Activated T-helper 2 cell treated with anti-CD3 and anti-CD28 coated beads, Interferon-gamma antibody, Interleukin-2, Interleukin-4, amounts not matched to agents 10 μg/mL and 5 μg/mL and 100 μg/mL, durations not matched to agents 14 hours and 24 hours and 36 hours (primary cell): ENCODE results near the gene LCK. TPM values are rescaled to one million over a fixed set of nuclear protein-coding genes. Genes with fewer than 3 reads are reported as not detected.

Experiments
- total RNA-seq: library from RNA; stranded (reverse); gene quantifications from 2 replicates; pipeline ENCODE4 v1.2.3, GENCODE V29; 2022

Gene LCK
- total RNA-seq, 1 donor from 2014 or later = 221 TPM

Other genes starting within 250 kb of the LCK start
- gene KHDRBS1, start 237.4 kb upstream of the LCK start, total RNA-seq = 177 and 178 TPM in 2 replicates
- gene TMEM39B, start 178.3 kb upstream of the LCK start, total RNA-seq = 32.5 and 34.5 TPM in 2 replicates
- gene KPNA6, start 143.2 kb upstream of the LCK start, total RNA-seq = 81.2 and 84.0 TPM in 2 replicates
- 98.6 and 101 TPM in 2 replicates for gene TXLNA, start 71.6 kb upstream of the LCK start, total RNA-seq
- gene CCDC28B, start 50.7 kb upstream of the LCK start, total RNA-seq = 39.1 and 44.0 TPM in 2 replicates
- gene IQCC, start 45.6 kb upstream of the LCK start, total RNA-seq = 5.0 and 5.4 TPM in 2 replicates
- 0.14 TPM in 1 of 2 replicates, not detected in the other for gene DCDC2B, start 42.2 kb upstream of the LCK start, total RNA-seq
- gene TMEM234, start 28.9 kb upstream of the LCK start, total RNA-seq = 10.7 and 12.1 TPM in 2 replicates
- gene EIF3I, start 28.9 kb upstream of the LCK start, total RNA-seq = 287 and 293 TPM in 2 replicates
- gene FAM167B, start 4.0 kb upstream of the LCK start, total RNA-seq = 0.78 and 0.80 TPM in 2 replicates
- gene HDAC1, start 40.8 kb downstream of the LCK start, total RNA-seq = 179 and 195 TPM in 2 replicates
- 42.5 and 45.0 TPM in 2 replicates for gene MARCKSL1, start 85.0 kb downstream of the LCK start, total RNA-seq
- 5.4 and 6.1 TPM in 2 replicates for gene FAM229A, start 111.2 kb downstream of the LCK start, total RNA-seq
- 1.1 TPM in 2 replicates for gene TSSK3, start 111.3 kb downstream of the LCK start, total RNA-seq
- gene BSDC1, start 143.2 kb downstream of the LCK start, total RNA-seq = 48.9 and 54.3 TPM in 2 replicates
- gene ZBTB8B, start 213.8 kb downstream of the LCK start, total RNA-seq = 0.02 TPM in 1 of 2 replicates, not detected in the other